Inferior parietal cortex (tissue), 1 donor: ENCODE data around the gene GSE1.
"Not testable (repeated sequence)": the region's sequence is repeated elsewhere in the genome, so short reads cannot be mapped to it uniquely, and the experiment has no call there.

ENCODE experiments used
- DNase-seq: peaks from one replicate; pipeline ENCODE4 v3.0.0-alpha.2; 2016; ENCODE audit errors: extremely low spot score

The GSE1 gene

DNA sequence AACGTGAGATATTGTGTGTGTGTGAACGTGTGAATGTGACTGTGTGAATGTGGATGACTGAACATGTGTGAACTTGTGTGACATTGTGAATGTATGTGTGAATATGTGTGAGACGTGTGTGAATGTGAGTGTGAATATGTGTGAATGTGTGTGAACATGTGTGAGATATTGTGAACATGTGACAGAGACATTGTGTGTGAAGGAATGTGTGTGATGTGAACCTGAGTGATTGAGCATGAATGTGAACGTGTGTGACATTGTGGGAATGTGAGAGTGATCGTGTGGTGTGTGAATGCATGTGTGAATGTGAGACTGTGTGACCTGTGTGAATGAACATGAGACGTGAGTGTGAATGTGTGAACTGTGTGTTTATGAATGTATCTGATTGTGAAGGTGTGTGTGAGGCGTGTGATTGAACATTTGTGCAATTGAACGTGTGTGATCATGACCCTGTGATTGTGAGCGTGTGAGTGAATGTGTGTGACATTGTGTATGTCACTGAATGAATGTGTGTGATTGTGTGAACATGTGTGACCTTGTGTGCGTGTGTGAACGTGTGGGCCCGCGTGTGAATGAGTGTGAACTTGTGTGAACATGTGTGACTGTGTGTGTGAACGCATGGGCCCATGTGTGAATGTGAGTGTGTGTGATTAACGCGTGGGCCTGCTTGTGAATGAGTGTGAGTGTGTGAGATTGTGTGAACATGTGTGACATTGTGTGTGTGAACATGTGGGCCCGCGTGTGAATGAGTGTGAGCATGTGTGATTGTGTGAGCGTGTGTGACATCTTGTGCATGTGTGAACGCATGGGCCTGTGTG, 23.2 kb upstream of the GSE1 start:
- no peak for DNase-seq

DNA sequence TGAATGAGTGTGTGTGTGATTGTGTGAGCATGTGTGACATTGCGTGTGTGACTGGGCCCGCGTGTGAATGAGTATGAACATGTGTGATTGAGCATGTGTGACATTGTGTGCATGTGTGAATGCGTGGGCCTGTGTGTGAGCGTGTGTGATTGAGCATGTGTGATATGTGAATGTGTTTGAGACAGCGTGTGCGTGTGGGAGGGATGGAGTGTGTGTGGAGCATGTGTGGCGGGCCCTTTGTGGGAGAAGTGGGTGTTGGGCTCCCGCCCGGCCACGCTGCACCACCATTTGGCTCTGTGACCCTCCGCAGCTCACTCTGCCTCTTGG, 22.7 kb upstream of the GSE1 start:
- DNase-seq, result no peak

DNA sequence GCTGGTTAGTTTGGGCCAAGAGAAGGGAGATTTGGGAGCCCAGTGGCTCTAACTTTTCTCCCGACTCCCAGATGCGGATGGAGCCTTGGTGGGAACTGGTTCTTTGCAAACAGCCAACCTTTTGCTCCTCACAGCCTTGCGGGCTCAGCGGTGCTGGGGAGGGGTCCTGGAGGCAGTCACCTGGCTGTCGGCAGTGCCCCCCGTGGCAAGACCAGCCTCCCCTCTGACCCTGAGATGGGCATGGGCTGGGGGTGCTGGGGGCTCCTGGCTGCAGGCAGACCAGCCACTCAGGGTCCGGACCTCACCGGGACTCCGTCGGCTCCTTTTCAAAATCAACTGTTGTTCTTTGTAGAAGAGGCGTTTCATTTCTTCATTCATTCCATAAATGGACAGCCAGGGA, 21.7 kb upstream of the GSE1 start:
- no peak for DNase-seq

DNA sequence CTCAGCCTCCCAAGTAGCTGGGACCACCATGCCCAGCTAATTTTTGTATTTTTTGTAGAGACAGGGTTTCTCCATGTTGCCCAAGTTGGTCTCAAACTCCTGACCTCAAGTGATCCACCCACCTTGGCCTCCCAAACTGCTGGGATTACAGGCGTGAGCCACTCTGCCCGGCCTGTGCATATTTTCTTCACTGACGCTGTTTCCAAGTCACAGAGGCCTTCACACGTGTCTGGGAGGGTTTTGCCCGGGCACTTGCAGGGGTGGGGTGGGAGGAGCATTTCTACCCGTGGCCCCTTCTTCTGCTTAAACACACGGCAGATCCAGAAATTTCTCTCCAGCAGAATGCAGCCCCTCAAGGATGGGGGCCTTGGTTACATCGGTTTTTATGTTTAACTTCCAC, 20.8 kb upstream of the GSE1 start:
- not testable (repeated sequence) for DNase-seq

DNA sequence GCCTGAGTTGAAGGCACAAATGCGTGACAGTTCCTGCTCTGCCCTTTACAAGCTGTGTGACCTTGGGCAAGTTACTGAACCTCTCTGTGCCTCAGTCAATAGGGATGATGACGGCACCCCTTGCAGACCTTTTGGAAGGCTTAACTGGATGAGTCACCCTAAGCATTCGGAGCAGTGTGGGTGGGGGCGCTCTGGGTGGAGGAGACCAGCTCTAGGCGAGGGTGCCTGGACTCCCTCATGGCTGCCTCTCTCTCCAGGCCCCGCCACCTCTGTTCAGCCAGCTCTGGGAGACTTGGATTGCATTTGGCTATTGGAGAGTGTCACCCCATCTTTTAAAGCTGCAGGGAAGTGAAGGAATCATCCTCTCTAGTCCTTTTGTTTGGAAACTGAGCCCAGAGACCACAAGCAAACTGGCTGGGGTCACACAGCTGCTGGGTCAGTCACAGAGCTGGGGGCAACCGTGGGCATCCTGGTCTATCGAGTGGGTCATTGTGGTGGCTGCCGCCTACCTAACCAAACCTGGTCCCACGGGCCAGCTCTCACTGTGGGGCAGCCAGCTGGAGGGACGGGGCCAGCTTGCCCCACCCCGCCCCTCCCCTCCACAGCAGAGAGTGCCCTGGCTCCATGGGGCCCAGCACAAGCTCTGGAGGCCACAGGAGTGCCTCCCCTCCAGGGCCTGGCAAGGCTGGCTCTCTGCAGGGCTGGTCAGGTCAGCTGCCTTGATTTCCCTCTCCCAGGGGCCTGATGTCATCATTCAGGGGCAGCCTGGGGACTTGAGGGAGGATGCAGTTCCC, 20.2 kb upstream of the GSE1 start:
- no peak for DNase-seq

DNA sequence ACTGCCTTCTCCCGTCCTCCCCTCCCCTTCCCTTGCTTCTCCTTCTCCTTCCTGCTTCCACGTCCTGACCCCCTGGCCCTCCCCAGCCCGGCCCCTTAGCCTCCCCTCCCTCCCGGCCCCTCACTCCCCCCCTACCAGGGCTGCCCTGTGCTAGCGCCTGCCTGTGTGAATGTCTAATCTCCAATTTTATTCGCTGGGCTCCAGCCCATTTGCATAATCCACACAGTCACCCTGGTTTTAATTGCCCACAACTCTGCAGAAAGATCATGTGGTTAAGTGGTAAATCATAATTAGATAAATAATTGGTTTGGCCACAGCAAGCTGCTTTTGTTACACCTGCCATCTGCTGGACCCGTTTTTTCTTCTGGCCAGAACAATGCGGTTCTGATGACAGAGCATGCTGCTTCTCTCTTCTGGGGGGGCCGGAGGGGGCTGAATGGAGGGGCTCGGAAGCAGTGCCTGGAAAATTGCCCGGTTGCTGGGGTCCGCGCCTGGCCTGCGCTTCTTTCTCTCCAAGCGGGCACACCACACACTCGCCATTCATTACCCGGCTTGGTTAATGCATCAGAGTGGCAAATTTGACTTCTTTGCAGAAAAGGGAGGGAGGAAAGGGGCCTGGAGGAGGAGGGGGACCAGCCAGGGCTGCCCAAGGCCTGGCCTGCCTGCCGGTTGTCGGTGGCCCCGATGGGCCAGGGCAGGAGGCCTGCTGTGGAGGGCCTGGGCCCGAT, 19.5 kb upstream of the GSE1 start:
- DNase-seq, result no peak

DNA sequence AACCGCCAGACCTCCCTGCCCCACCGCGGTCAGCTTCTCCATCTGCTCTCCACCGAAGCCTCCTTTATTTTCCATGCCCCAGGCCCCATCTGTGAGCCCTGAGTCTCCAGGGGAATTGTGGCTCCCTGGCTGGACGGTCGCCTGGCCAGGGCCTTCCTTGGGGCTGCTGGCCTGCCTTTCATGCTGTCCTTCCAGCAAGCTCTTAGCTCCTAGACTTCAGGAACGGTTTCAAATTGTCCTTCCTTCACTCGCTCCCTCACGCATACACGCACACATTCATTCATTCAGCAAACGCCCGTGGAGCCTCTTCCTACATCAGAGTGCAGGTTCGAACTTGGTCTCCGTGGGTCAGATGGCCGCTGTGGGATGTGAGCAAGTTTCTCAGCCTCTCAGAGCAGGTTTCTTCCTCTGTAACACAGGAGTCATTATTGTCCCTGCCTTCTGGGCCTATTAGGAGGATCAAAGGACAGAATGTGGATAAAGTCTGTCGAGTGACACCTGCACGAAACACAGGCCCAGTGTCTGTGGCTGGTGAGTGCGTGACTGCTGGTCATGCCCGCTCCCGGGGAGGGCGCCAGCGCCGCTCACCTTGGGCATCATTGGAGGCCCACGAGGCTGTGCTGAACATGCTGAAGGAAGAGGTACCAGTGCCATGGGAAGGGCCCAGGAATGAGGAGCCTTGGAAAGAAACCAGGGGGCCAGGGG, 18.7 kb upstream of the GSE1 start:
- DNase-seq, result no peak

DNA sequence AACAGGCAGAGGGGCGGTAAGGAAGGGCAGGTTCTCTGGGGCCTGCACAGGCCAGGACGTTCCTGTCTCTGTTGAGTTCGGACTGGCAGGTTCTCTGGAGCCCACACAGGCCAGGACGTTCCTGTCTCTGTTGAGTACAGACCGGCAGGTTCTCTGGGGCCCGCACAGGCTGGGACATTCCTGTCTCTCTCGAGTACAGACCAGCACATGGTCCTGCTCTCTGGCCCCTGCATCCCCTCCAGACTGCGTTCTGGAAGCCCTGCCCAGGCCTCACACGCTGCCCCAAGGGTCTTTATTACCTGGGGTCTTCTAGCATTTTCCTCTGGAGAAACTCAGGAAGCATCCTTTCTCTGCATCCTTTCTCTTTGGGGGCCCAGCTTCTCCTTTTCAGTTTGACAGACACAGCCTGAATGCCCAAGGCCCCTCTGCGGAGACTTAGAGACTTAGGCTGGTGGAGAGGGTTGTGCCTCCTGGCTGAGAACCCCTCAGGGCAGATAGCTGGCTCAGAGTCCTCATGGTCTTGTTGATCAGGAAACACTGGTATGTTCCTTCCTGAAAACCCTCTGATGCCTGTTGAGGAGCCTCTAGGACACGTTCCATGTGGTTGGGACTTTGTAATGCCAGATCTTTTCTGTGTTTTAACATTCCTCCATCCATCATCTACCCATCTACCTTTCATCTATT, 18.0 kb upstream of the GSE1 start:
- DNase-seq, result no peak

DNA sequence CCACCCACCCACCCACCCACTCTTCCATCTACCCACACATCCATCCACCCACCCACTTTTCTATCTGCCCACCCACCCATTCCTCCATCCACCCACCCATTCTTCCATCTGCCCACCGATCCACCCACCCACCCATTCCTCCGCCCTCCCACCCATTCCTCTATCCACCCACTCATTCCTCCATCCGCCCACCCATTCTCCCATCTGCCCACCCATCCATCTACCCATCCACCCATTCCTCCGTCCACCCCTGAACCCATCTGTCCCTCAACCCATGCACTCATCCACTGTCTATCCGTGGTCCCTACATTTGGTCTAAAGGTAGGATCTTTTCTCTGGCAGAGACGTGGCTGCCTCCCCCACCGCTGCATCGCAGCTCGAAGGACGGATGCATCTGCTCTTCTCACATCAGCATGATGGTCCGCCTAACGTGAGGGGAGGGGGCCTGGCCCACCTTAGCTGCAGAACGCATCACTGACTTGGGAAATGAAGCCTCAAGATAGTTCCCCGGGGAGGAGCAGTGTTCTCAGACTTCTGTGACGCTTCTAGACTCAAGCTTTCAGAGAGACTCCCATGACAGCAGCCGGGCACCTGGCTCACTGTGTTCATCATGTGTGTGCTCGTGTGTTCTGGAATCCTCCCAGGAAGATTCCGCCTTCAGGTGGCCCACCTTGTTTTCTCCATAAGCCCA, 17.2 kb upstream of the GSE1 start:
- DNase-seq, result no peak

DNA sequence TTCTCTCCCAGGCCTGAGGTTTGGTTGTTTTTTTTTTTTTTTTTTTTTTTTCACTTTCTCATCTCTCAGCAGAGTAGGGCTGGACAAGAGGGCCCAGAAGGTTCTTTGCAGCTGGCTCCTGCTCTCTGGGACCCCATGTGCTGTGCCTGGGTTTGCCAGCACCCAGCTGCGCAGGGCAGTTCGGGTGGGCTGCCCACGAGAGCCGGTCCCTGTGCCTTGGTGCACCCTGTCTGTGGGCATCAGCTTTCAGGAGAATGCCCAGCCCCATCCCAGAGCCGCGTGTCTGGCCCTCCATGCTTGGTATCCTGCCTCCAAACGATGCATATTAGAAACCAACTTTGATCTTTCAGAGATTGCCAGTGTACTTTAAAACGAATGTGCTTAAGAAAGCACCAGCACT, 15.0 kb upstream of the GSE1 start:
- no peak for DNase-seq

DNA sequence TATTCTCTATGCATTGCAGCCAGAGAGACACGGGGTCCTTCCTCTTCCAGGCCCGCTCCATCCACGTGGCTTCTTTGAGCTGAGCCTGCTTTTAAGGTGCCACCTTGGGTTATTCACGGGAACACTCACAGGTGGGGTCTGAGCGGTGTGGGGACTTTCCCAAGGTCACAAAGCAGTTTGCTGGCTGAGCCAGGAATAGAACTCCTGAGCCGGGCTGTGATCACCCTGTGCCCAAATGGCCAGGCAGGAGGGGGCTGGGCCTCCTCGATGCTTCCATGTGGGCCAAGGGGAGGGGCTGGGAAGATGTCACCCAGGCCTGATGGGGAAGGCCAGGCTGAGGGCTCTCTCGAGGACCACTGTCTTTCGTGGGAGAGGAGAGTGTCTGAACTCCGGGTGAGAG, 13.0 kb upstream of the GSE1 start:
- no peak for DNase-seq

DNA sequence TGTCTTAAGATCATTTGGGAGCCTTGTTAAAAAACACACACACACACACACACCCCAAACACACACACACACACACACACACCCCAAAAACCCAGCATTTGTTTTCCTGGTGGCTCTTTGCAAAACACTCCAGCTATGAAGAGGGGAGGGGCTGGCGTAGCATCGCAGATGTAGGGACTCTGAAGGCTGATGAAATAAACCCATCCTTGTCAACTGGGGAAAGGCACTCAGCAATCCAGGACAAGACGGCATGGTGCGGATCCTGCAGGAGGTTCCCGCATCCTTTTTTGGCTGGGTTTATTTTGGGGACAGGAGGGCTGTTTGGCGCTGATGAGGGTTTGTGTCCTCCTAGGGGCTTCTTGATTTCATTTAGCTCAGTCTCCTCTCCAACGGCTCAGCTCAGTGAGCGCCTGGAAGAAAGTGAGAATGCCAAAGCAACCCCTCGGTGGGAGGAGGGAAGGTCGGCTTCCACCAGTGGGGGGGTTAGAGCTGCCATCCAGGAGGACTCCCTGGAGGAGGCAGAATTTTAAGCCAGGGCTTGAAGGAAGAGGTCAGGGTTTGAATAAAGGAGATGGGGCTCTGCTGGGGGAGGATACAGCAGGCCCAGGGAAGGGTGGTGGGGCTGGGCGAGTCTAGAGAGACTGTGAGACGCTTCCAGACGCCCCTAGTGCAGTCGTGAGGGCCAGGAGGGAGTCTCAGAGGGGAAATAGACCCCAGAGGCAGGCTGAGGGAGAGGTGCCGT, 12.4 kb upstream of the GSE1 start:
- DNase-seq, result no peak

DNA sequence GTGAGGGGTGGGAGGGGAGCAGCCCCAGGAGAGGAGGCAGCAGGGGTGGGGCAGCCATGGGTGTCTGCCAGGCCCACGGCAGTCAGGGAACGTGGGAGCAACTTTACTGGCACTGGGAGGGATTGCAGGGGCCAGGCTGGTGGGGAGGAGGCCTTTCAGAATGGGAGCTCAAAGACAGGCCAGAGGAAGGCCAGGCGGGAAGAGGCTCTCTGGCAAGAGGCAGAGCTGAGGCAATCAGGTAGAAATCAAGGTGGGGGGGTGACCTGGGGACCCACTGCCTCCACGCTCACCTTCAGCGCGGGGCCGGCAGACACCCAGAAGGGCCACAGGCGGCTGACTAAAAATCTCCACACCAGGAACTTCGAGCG, 11.9 kb upstream of the GSE1 start:
- no peak for DNase-seq

DNA sequence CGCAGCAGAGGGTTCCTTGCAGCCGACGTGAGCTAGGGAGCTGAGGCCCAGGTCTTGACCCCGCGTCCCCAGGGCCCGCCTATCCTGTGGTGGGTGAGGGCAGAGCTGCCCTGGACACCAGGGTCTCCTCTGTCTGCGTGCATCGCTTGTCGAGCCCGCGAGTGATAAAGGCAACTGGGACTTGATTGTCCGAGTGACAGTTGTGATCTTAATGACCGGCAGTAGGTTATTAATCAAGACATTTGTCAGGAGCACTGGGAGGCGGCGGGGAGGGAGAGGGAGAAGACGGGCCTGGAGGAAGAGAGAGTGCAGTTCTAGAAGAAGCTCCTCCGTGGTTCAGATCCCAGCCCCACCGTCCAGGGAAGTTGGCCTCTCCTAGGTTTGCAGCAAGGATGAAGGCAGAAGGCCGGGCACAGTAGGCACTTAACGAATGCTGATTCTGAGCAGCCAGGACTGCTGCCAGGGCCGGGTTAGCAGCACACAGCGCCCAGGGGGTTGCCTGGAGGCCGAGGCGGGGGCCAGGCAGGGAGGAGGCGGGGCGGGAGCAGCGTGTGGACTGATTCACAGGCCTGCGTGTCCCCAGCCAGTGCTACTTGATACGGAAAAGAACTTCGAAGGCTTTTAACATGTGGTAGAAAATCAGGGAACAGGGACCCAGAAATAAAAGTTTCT, 11.3 kb upstream of the GSE1 start:
- no peak for DNase-seq

DNA sequence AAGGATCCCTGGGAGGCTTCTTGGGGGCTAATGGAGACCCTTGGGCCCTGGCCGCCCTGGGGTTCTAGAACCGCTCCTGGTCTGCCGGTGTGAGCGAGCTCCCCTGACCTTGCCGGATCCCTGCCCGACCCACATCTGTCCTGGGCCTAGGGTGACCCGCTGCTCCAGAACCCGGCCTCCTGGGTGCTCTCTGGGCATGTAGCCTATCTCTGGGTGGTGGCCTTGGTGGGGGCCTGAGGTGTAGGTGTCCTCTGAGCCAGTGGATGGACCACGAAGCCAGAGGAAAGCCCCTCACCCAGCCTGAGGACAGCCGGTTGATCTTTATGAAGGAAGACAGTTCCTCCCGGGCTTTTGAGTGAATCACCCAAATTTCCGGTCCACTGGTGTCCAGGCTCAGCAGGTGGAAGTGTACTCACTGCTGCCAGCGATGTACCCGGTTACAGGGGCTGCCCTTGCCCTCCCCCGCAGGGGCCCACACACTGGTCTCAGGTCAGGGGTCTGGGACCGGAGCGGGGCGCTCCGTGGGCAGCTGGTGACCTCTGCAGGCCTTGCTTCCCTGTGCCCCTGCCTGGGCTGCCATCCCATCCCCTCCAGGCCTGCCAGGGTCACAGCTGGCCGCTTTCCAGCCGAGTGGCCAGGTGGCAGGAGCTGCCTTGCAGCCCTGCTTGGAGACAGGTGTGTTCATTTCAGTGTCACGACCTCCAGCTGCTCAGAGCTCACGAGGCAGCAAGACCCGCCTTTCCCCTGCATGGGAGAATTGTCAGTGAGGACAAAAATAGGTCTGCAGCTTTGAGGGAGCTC, 10.5 kb upstream of the GSE1 start:
- DNase-seq, result no peak

DNA sequence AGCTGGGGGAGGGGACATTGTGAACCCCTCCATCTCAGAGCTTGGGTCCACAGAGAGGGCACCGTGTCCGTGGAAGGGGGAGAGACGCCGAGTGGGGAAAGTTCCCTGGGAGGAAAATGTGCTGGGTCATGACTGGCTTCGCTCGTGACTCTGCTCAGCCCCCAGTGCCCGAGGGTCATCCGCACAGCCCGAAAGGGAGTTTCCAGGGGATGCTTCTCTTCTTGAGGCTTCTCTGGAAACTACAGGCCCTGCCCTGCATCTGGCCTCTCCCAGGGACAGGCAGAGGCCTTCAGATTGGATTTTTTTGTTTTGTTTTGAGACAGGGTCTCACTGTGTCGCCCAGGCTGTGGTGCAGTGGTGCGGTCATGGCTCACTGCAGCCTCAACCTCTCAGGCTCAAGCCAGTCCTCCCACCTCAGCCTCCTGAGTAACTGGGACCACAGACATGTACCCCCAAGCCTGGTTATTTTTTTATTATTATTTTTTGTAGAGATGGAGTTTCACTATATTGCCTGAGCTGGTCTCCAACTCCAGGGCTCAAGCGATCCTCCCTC, 9.8 kb upstream of the GSE1 start:
- no peak for DNase-seq

DNA sequence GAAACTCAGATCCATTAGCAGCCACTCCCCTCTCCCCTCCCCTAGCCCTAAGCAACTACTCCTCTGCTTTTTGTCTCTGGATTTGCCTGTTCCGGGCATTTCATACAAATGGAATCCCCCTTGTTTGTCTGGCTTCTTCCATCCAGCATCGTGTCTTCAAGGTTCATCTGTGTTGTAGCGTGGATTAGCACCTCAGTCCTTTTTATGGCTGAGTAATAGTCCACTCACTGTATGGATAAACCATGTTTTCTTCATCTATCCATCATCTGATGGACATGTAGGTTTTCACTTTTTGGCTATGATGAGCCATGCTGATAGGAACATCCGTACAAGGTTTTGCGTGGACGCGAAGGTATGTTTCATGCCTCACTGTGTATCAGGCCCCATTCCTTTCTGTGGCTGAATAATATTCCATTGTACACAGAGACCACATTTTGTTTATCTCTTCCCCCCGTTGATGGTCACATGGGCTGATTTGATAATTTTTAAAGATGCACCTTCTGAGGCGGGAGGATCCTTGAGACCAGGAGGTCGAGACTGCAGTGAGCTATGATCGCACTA, 8.9 kb upstream of the GSE1 start:
- DNase-seq, result no peak
